Lower leg skin (tissue), 4 donors: ENCODE results near the gene ZNF614. TPM values are rescaled to one million over a fixed set of nuclear protein-coding genes. Genes with fewer than 3 reads are reported as not detected.
"Not testable (repeated sequence)": the region's sequence is repeated elsewhere in the genome, so short reads cannot be mapped to it uniquely, and the experiment has no call there.

Source experiments
- DNase-seq, 2 donors: peaks; one replicate each; pipeline ENCODE4 v3.0.0-alpha.2; 2019; ENCODE audit warnings: low spot score in 2 of 2
- H3K4me3 ChIP-seq: fragments of 200-600 bp; sonication (generic); 2 replicates; pipeline ENCODE4 v1.5.1; 2017; ENCODE audit warnings: mild to moderate bottlenecking, low read depth; ENCODE audit not compliant: poor library complexity, severe bottlenecking
- POLR2A ChIP-seq, 2 donors: fragments of 450-650 bp; IDR thresholded peaks; one replicate each; pipeline ENCODE4 v1.6.1; 2016 to 2017; ENCODE audit warnings: antibody characterized with exemption in 2 of 2, mild to moderate bottlenecking in 1 of 2, moderate library complexity in 1 of 2
- WGBS, 2 donors: methylation state at CpG; one replicate each; pipeline ENCODE4 v1.1.5; 2018; 5-methylcytosine and 5-hydroxymethylcytosine counted together
- intact Hi-C: fragments of 100-400 bp; cut with DNase I; formaldehyde crosslinking; loops from one replicate; pipeline ENCODE4 v1.15.0; 2023; ENCODE audit warnings: low total_unique reads
- total RNA-seq, 4 donors: library from RNA; depleted of rRNA; stranded (reverse); fragments of >200 nt; gene quantifications; one replicate each; pipeline ENCODE4 v1.1.0, GENCODE V29; 2016
- TF ChIP-seq, protein P1 (sequence below), 3 donors: fragments of 450-650 bp; IDR thresholded peaks; one replicate each; pipeline ENCODE4 v1.5.1; 2016; ENCODE audit warnings: antibody characterized with exemption in 3 of 3, mild to moderate bottlenecking in 3 of 3, moderate library complexity in 2 of 3

Gene ZNF614
- total RNA-seq, 4 donors from 2014 or later, result 3.9 to 6.4 (median 4.3) TPM

DNA sequence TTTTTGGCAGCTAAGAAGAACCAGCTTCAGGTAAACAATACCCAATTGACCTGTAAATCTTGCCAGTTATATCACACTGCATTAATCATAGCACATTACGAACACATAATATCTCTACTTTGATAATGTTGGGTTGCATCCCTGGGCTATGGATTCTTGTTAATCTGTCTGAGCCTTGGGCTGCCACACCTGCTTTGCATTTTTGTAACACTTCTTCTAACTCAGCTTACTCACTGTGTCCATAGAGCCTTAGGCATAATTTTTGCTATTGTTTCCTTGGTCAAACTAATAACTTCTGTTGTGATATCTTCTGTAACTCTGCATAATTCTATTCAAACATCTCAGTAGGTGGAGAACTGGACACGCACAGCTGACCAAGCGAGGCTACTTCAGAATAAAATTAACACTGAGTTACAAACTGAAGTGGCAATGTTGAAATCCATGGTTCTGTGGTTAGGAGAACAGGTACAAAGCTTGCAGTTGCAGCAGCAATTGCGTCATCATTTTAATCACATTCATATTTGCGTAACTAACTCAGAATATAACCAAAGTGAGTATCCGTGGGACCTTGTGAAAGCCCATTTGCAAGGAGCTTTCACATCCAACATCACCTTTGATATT, 48.0 kb downstream of the ZNF614 start:
- no peak for DNase-seq
- TF ChIP-seq POLR2A (IDR thresholded peaks at IDR 0.05), result no peak
- TF ChIP-seq, protein P1, sequence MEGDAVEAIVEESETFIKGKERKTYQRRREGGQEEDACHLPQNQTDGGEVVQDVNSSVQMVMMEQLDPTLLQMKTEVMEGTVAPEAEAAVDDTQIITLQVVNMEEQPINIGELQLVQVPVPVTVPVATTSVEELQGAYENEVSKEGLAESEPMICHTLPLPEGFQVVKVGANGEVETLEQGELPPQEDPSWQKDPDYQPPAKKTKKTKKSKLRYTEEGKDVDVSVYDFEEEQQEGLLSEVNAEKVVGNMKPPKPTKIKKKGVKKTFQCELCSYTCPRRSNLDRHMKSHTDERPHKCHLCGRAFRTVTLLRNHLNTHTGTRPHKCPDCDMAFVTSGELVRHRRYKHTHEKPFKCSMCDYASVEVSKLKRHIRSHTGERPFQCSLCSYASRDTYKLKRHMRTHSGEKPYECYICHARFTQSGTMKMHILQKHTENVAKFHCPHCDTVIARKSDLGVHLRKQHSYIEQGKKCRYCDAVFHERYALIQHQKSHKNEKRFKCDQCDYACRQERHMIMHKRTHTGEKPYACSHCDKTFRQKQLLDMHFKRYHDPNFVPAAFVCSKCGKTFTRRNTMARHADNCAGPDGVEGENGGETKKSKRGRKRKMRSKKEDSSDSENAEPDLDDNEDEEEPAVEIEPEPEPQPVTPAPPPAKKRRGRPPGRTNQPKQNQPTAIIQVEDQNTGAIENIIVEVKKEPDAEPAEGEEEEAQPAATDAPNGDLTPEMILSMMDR (IDR thresholded peaks at IDR 0.05), result no peak
- intact Hi-C loops, result loop anchor here (10.0 kb wide), 1 partner anchor 55 kb away; the partner anchor contains the start of gene ZNF613
- WGBS, 2 donors, result 92 to 94% methylated on average over 6 of the region's 6 CpGs
- no peak overlapping the region for H3K4me3 ChIP-seq

DNA sequence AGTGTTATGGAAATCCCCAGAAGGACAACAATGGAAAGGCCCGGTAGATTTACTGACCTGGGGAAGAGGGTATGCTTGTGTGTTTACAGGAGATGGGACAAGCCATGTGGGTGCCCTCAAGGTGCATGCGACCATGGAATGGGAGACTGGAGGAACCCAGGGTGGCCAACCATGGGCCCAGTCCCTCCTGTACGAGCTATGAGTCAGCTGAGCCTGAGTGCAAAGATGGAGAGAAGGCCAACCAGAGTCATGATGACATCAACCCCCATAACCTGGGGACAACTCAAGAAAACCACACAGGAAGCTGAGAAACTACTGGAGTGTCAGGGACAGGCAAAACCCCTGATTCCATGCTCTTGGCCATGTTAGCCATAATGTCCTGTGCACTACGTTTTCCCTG, 49.3 kb downstream of the ZNF614 start:
- intact Hi-C loops, result no loop called here
- no peak for DNase-seq
- TF ChIP-seq POLR2A (IDR thresholded peaks at IDR 0.05), result no peak
- TF ChIP-seq, protein P1 (IDR thresholded peaks at IDR 0.05), result no peak
- no peak overlapping the region for H3K4me3 ChIP-seq
- WGBS, 2 donors, result 93 to 97% methylated on average over 4 of the region's 4 CpGs

DNA sequence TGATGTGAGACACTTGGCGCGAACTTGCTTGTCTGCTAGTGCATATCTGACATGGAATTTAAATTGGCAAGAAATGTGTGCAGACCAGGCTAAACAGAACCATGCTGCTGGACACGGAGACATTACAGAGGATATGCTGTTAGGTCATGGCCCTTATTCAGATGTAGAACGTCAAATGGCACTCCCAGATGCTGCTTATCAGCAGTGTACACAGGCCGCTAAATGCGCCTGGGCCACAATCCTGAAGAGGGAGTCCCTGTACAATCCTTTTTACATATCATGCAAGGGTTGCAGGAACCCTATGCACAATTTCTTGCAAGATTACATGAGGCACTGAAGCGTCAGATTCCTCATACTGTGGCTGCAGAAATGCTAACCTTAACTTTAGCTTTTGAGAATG, 50.8 kb downstream of the ZNF614 start:
- H3K4me3 ChIP-seq, result no peak overlapping the region
- no peak for DNase-seq
- intact Hi-C loops, result no loop called here
- WGBS, 2 donors, result 89 to 96% methylated on average over 7 of the region's 7 CpGs
- TF ChIP-seq, protein P1 (IDR thresholded peaks at IDR 0.05), result no peak
- no peak for TF ChIP-seq POLR2A (IDR thresholded peaks at IDR 0.05)

DNA sequence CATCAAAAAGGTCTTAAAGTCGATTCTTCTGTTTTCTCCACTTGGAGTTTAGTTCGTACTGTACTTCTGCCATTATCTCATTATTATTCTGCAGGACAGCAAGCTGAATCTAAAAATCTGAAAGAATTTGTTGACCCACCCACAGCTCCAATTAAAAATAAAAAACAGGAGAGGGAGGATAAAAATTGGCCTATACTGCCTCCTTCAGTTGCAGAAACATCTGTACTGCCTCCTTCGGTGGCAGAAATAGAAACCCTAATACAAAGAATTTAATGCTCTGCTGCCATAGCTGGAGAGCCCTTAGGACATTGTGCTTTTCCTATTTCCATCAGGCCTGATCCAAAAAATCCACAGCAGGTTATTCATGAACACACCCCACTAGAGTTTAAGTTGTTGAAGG, 51.3 kb downstream of the ZNF614 start:
- intact Hi-C loops, result no loop called here
- TF ChIP-seq POLR2A (IDR thresholded peaks at IDR 0.05), result no peak
- DNase-seq, result no peak
- 92 to 99% methylated on average over 3 of the region's 3 CpGs for WGBS, 2 donors
- no peak overlapping the region for H3K4me3 ChIP-seq

DNA sequence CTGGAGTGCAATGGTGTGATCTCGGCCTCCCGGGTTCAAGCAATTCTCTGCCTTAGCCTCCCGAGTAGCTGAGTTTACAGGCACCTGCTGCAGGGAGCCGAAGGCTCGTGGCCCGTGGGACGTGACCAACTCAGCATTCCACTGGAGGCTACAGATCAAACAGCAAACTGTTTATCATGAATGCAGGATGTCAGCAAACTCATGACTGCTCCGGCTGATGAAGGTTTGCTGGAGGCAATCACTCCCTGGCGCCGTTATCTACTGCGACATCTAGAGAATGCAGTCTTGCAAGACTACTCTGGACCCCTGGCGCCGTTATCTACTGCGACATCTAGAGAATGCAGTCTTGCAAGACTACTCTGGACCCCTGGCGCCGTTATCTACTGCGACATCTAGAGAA, 52.4 kb downstream of the ZNF614 start:
- WGBS, 2 donors, result 93 to 95% methylated on average over 17 of the region's 17 CpGs
- intact Hi-C loops, H3K4me3 ChIP-seq, DNase-seq: not testable (repeated sequence)

DNA sequence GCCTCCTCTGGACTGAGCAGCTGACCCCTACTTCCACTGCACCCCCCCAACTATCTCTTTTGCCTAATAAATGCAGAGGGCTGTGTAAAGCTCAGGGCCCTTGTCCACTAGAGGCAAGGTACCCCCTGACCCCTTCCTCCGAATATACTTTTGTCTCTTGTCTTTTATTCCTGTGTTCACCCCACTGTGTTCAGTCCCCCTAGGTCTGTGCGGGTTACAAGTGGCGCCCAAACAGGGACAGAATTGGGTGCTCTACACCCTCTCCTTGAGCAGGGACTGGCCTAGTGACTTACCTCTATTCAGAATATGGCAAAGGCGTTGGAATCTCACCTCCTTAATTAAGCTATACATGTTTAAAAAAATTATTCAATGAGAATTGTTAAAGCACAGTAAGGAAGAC, 56.6 kb downstream of the ZNF614 start:
- WGBS, 2 donors, result 96 to 99% methylated on average over 4 of the region's 4 CpGs
- TF ChIP-seq, protein P1 (IDR thresholded peaks at IDR 0.05), result no peak
- TF ChIP-seq POLR2A (IDR thresholded peaks at IDR 0.05), result no peak
- intact Hi-C loops, result no loop called here
- H3K4me3 ChIP-seq, result no peak overlapping the region
- no peak for DNase-seq

DNA sequence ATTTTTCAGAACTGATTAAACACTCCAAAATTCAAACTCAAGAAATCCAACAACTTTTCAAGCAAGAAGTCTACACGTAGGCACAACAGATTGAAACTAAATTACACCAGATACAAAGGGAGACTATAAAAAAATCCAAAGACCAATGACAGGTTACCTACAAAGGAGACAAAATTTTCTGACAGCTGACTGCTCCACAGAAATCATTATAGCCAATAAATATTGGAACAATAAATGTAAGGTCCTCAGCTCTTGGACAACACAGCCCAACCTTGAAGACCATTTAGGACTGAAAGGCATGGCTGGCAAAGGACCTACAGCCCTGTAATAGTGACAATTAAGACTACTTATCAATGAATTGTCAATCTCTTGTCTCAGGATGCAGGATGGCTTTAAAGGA, 57.5 kb downstream of the ZNF614 start:
- no peak for TF ChIP-seq POLR2A (IDR thresholded peaks at IDR 0.05)
- TF ChIP-seq, protein P1 (IDR thresholded peaks at IDR 0.05), result no peak
- no peak overlapping the region for H3K4me3 ChIP-seq
- WGBS, 2 donors, result 94 to 97% methylated on average over 1 of the region's 1 CpG
- no peak for DNase-seq
- intact Hi-C loops, result no loop called here
